Measurements from ENCODE around the gene CD84.

GRCh38 chr1:160597051-160597450 lies 17.8 kb upstream of the CD84 start:
- no peak for TF ChIP-seq CTCF (IDR thresholded peaks at IDR 0.05)
- no peak for TF ChIP-seq EZH2 (IDR thresholded peaks at IDR 0.05; ENCODE audit: borderline replicate concordance, insufficient read depth, low read depth, low read length, poor library complexity, severe bottlenecking)
